NK-92 (cell line): ENCODE data around the gene APOL4.
"Not testable (repeated sequence)": the region's sequence is repeated elsewhere in the genome, so short reads cannot be mapped to it uniquely, and the experiment has no call there.

ENCODE experiments used
- DNase-seq: peaks from one replicate; lab custom pipeline; 2025; ENCODE audit not compliant: unreplicated experiment; lab: John Stamatoyannopoulos, UW

Gene APOL4, protein sequence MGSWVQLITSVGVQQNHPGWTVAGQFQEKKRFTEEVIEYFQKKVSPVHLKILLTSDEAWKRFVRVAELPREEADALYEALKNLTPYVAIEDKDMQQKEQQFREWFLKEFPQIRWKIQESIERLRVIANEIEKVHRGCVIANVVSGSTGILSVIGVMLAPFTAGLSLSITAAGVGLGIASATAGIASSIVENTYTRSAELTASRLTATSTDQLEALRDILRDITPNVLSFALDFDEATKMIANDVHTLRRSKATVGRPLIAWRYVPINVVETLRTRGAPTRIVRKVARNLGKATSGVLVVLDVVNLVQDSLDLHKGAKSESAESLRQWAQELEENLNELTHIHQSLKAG

DNA sequence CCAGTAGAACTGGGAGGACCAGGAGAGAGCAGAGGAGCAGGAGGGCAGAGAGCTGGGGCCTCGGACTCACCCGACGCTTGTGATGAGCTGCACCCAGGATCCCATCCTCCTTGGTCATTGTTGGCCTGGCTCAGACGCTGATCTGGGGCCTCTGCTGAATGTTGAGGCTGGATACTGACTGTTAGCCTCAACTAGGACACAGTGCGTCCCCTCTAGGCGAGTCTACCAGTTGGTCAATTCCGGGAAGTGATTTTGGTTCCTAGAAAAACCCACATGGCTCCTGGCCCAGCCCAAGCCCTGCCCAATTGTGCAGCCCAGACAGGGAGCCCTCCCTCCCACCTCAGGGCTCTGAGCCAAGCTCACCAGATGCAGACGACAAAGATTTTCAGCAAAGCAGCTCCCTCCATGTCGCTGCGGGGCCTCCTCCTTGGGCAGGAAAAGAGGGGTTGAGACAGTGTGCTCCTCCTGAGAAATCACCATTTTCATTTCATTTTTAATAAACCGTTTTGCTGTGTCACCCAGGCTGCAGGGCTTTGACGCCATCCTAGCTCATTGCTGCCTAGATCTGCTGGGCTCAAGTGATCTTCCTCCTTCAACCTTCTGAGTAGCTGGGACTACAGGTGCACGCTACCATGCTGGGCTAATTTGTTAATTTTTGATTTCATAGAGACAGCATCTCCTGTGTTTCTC, at the start of gene APOL4:
Gene APOL4, minus strand, starts transcription at position 180 of the 690 bp plus-strand sequence. Its CDS starts 75 bp downstream, at position 105.
- no peak for DNase-seq

DNA sequence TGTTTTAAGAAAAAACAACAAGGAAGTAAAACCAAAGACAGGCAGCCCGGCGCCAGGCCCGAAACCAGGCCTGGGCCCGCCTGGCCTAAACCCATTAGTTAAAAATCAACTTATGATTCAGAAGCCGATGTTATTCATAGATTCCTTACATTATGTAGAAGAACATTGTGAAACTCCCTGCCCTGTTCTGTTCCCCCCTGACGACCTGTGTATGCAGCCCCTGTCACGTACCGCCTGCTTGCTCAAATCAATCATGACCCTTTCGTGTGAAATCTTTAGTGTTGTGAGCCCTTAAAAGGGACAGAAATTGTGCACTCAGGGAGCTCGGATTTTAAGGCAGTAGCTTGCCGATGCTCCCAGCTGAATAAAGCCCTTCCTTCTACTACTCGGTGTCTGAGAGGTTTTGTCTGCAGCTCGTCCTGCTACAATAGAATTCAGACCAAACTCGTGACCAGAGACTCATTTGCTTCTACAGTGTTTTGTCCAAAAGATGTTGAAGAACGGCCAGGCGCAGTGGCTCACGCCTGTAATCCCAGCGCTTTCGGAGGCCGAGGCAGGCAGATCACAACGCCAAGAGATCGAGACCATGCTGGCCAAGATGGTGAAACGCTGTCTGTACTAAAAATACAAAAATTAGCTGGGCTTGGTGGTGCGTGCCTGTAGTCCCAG, 48.8 kb upstream of the APOL4 start:
- not testable (repeated sequence) for DNase-seq

DNA sequence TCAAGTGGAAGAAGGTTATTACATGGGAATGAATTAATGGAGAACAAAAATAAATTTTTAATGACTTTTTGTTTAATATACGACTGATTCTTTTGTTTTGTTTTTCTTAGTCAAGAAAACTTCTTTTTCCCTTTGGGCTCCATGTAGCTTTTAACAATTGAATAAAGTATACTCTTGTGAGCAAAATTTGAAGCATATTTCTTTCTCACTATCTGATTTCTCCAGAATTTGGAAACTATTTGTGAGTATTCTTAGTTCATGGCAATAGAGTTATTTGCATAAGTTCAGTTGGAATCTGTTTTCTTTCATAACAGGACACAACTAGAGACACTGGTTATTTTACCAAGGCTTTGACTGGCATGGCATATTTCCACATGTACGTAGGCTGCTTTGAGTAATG, 47.6 kb upstream of the APOL4 start:
- DNase-seq: no peak

DNA sequence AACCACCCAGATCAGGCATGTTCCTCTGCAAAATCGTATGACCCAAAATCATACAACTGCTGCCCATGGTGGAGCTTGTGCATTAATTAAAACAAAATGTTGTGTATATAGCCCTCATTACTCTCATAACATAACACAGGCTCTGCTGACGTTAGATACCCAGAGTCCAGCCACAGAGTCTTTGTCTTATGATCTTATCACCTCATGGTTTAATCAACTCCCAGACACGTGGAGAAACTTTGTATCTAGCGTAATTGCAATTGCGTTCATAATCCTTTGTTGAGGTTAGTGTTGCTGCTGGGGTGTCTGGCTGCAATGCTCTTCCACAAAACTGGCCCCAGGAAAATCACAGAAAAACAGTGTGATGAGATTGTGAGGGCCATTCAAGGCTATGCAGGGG, 46.3 kb upstream of the APOL4 start:
- no peak for DNase-seq

DNA sequence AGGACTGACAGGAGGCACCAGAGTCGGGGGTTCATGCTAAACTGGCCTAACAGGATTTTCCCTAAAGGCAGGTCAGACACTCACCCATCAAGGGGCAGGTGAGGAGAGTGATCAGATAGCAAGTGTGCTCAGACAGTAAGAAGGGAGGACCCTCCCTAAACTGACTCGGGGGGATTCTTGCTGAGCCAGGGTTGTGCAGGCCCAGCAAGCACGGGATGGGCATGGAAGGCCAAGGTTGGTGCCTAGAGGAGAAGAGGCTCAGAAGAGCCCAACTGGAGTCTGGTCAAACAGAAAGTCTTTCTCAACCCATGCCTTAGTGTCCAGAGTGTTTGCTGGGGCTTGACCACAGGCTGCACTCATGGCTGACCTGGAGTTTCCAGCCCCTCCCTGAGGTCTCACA, 45.1 kb upstream of the APOL4 start:
- DNase-seq: no peak

DNA sequence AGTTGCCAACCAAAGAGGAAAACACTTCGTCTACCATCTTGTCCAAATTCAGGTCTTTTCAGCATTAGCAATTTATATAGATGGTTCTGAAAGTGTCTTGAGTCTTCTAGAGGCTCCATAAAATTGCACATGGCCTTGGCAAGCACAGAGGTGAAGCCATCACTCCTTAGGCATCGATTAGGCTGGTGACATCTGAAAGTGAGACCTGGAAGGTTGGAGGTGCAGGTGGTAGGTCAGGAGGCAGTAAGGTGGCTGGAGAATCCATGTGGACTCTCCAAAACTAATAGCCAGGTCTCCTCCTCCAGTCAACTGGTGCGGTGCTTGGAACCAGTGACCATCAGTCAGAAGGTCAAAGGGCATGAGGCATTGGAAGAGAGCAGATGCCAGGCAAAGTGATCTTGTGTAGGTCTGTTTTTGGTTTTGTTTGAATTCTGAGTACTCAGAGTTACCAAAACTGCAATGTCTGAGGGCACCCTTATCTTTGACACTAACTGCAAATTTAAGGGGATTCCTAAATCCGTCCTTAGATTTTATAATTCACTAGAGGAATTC, 44.3 kb upstream of the APOL4 start:
- DNase-seq: no peak

DNA sequence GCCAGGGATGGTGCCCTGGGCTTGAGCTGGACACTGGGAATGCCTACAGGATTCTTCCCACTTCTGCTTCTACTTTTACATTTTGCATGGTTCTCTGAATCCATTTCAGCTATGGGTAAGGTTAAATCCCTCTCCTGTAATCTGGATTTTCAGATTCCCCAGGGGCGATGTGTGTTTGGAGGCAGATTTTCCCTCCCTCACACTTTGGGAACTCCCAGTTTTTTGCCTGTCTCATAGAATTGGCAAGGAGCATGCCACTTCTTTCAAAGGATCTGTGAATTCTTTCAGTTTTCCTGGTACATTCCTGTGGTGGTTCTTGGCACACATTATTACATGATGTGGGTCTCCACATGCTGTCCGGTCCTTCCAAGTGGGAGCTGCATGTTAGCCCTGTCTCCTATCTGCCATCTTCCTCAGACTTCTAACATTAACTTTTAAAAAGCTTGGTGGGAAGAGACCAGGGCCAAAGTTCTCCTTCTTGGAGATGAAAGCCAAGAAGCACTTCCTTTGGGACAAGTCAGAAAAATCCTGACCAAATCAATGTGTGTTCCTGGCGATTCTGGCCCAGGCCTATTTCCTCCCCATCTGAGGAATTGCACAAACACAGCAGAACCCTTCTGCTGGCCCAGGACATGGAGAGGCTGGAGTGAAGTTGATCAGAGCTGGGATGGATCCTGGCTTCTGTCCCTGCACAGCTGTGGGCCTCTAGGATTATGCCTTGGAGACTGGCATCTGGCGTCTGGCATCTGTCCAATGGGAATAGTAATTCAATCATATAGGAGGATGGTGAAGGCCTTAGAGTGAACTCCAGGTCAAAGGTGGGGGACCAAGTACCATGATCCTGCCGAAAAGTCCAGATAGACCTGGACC, 43.1 kb upstream of the APOL4 start:
- DNase-seq: no peak

DNA sequence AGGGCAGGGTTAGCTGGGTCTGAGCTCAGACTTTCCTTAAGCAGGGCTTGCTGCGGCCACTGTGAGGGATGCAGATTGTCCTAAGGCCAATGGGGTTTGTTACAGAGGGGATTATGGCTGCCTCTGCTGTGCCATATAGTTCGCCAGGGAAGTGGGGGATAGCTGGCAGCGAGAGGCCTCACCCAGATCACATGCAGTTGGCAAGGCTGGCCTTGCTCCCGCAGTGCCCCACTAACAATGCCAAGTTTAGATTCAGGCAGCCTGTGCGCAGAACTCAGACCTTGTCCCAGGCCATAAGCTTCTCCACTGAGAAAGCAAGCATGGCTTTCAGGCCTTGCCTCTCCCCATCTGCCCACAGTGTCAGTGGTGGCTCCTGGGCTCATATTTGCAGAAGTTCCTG, 42.4 kb upstream of the APOL4 start:
- DNase-seq: no peak

DNA sequence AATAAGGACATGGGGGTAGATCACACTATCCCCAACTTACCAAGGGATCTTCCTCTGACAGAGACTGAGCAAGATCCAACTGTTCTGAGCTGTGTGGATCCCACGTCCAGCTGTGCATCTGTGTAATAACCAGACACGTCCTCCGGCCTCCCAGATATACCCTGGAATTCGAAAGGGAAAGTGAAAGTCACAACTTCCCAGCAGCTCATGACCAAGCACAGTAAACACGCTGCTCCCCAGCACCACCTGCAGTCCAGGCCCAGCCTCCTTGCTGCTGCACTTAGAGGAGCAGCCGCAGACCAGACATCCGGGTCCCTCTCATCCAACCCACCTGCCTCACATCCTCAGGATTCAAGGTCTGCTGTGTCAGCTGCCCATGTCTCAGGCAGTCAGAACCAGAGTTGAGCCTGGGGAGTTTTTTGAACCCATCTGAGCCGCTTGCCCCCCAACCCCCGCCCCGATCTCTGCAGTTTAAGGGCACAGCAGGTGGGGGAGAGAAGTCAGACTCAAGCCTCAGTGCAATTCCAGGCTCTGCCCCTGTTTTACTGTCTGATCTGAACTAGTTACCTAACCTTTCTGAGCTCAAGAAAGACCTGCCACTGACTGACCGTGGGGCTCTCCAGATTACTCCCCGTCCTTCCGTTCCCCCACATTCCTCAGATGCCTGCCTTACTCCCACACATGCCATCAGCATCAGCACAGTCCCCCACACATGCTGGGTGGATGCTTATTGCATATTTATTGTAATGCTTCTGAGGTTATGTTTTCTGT, 38.0 kb upstream of the APOL4 start, which contains the start of gene APOL2:
Gene APOL2, minus strand, starts transcription at position 127 of the 771 bp plus-strand sequence. CDS start 6,365 bp downstream, outside the sequence.
- peak; percentile 39 for DNase-seq

DNA sequence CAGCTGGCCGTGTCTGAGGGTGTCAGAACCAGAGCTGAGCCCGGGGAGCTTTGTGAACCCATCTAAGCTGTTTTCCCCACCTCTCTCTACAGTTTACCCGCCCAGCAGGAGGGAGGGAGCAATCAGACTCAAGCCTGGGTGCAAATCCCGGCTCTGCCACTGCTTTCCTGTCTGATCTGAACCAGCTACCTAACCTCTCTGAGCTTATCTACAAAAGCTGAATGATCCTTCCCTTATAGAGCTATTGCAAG, 37.5 kb upstream of the APOL4 start:
- DNase-seq: no peak

DNA sequence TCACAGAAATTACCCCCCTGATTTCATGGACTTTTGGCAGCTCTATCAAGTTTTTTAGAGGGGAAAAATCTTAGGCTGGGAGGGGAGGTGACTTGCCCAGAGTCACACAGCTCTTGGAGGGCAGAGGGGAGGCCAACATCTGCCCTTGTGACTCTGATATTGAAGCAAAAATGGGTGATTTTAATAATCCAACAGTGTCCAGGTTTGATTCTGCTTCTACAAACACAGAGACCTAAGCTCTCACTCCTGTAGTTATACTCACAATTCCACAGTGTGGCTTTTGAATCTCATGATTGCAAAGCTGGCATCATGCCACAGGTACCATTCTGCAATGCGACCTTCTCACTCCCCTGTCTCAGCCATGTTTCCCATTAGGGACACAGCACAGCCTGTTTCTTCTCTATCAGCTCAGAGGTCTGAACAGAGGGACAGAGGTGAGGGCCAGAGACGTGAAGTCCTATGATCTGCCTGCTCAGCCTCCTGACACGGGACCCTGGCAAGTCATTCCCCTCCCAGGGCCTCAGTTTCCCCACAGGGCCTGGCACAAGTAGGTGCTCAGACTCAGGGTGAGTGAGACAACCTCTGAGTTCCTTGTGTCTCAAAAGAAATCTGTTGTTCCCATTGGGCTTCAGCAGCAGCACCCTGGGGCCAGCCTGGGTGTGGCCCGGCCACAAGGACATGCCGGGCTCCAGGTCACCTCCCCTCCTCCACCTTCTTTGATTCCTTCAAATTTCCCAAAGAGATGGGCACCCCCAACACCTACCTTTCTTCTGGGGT, 37.0 kb upstream of the APOL4 start:
- no peak for DNase-seq

DNA sequence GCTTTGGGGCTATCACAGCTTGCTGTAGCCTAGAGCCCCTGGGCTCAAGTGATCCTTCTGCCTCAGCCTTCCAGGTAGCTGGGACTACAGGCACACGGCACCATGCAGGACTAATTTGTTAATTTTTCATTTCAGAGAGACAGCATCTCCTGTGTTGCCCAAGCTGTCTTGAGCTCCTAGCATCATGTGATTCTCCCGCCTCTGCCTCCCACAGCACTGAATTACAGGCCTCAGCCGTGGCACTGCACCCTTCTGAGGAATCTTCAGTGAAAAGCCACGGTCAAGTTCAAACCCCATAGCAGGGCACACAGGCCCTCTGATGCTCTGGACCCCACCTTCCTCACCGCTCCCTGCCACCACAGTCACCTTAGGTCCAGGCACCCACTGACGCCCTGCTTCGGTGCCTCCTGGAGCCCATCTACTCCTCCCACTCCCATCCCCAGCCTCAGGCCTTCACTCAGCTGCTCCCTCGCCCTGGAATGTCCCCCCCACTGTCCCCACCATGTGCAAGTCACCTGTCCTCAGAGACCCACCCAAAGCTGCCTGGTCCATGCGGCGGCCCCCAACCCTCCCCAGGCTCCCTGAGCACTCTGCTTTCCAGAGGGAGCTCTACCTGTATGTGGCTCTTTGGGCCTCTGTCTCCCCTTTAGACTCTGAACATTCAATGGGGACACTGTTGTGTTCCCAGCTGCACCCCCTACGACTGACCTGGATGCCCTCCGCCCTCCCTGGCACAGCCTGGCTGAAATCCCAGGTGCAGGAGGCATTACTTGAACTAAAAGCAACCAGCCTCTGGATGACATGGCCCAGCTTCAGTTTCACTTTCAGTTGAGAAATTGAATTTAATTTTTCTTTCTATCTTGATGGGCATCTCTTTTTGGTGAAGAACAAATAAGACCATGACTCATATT, 36.1 kb upstream of the APOL4 start:
- no peak for DNase-seq

DNA sequence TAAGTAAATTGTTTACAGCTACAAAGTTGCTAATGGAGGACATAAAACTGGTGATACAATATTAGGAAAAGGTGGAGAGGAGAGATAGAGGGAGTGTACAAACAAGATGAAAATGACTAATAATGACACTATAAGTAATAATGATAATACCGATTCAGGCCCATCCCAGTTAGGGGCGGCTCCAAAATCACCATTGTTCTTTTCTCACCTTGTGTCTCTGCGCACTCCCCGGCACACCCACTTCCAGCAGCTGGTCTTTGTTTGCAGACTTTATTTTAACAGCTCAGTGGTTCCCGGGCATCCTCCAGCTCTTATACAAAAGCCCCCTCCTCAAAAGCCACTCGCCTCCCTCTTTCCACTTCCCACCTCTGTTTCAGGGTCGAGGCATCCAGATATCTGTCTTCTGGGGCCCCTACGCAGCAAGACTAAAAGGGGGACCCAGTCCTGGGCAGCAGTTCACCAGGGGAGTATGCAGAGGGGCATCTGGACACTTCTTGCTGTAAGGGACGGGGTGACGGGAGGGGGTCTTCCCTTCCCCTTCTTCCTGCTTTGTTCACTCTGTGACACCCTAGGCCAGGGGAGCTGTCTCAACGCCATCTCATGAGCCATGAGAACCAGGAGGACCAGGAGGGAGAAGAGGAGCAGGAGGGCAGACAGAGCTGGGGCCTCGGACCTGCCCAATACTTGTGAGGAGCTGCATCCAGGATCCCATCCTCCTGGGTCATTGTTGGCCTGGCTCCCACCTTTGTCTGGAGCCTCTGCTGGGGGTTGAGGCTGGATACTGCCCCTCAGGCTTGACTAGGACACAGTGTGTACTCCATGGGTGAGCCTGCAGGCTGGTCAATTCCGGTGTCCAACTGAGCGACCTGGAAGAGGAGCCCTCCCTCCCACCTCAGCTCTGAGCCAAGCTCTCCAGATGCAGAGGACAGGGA, 35.0 kb upstream of the APOL4 start:
- no peak for DNase-seq

DNA sequence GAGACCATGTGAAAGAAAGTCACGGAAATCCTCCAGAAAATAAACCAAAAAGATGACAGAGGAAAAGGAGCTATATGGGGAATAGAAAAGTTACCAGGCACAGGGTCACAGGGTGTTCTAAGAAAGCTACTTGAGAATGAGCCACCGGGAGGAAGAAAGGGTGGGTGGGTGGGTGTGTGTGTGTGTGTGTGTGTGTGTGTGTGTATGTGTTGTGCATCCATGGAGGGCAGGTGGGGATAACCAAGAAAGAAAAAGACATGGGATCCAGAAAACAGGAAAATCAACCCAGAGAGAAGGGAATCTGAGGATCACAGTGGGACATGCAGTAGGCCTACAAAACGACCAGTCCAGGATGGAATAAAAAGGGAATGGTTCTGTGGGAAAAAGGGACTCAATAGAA, 34.0 kb upstream of the APOL4 start:
- no peak for DNase-seq

DNA sequence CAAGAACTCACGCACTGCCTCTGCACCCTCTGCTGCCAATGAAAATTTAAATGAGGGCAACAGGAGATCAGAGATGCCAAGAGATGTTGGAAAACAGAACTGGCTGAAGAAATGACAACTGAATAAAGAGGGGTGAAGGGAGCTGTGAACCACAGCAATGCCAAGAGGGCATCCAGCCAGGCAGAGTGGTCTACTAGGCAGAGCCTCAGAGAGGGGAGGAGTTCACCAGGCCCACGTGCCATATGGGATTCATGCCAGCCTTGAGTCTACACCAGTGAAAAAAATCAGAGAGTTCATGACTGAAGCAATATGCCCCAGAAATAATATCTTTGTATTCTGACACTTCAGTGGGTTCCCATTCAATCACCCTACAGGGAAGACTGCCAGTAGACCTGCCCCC, 33.3 kb upstream of the APOL4 start:
- DNase-seq: no peak

DNA sequence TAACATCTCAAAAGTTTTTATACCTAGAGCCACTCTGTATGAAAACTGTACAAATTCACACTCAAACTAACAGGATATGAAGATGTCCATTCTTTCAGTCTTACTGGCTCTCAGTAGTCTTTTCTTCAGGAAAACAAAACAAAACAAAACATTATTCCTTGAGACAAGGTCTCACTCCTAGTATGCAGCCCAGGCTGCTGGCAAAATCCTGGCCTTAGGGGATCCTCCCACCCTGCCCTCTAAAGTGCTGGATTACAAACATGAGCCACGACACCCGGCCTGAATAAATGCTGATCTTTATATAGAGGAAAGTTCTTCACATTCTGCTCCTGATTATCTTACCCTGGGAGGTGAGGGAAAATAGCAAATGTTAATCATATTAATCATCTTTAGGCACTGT, 32.6 kb upstream of the APOL4 start:
- DNase-seq: no peak

DNA sequence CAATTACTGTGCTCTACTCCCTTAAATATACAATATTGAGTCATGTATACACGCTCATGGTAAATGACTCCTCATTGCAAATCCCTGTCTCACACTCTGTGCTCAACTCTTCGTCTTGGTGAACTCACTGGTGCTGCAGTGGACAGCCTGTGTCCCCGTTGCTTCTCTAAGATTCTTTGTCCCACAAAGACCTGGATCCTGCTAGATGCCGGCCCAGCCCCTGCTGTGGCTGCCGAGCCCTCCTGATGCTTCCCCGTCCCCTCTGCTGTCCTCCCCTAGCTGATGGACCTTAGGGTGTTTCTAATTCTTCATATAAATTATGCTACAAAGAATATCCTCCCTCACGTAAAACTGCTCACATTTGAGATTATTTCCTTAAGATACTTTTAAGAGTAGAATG, 32.2 kb upstream of the APOL4 start:
- no peak for DNase-seq
